ENCODE measurements around the gene TMEM235. TPM values are rescaled to one million over a fixed set of nuclear protein-coding genes. Genes with fewer than 3 reads are reported as not detected.

The TMEM235 gene
- total and polyA plus RNA-seq, 2 experiments from 2014 or later: not detected

GRCh38 chr17:78226055-78226758 is 5.2 kb upstream of the TMEM235 start:
- Mint-ChIP-seq H3K9me3 (no peaks in the 10 kb centered on the region), H3K27ac (no peak overlapping the region), H3K4me3 (no peak overlapping the region), H3K27me3 (ENCODE audit: insufficient read depth, low read depth, poor library complexity) (peaks cover 13% of the 10 kb centered on the region), H3K4me1 (peaks cover 7% of the 10 kb centered on the region), H3K36me3 (ENCODE audit: low read depth) (peaks cover 35% of the 10 kb centered on the region)
- H3F3A ChIP-seq (replicated peaks; ENCODE audit: low read depth): peaks cover 34% of the 10 kb centered on the region
- peaks cover 13% of the 10 kb centered on the region for H3K27me3 ChIP-seq (ENCODE audit: insufficient read depth)
- H4K20me1 ChIP-seq (replicated peaks; ENCODE audit: insufficient read depth): no peaks in the 10 kb centered on the region; the same call in none of the 2 replicates
- no peak for TF ChIP-seq EZH2 (IDR thresholded peaks at IDR 0.05; ENCODE audit: low read depth, unreplicated experiment)
- TF ChIP-seq ZNF462 (CRISPR knock-in tag; IDR thresholded peaks at IDR 0.05): no peak
- no peak for TF ChIP-seq ZNF114 (CRISPR knock-in tag; IDR thresholded peaks at IDR 0.05)
- TF ChIP-seq CTCF (conservative IDR thresholded peaks at IDR 0.05; ENCODE audit: low read depth in 2 of 2): no peak
- TF ChIP-seq POLR2AphosphoS5 (IDR thresholded peaks at IDR 0.05; ENCODE audit: low read depth): no peak
- TF ChIP-seq EZH2phosphoT487 (IDR thresholded peaks at IDR 0.05; ENCODE audit: unreplicated experiment): no peak
- TF ChIP-seq ZNF331 (CRISPR knock-in tag; IDR thresholded peaks at IDR 0.05; ENCODE audit: low read depth): no peak
- TF ChIP-seq NANOG (IDR thresholded peaks at IDR 0.05; ENCODE audit: borderline replicate concordance): no peak
- TF ChIP-seq CREB1 (CRISPR knock-in tag; IDR thresholded peaks at IDR 0.05; ENCODE audit: low read depth): no peak
- no peak for TF ChIP-seq JUNB (IDR thresholded peaks at IDR 0.05; ENCODE audit: unreplicated experiment)
- no peak for TF ChIP-seq REST (IDR thresholded peaks at IDR 0.05; ENCODE audit: unreplicated experiment)
- peak; percentile 22; the same call in 1 of the 3 replicates for ATAC-seq
- peaks cover 17% of the 10 kb centered on the region for H3K36me3 ChIP-seq (ENCODE audit: insufficient read depth)
- no peak overlapping the region for H3K27ac ChIP-seq (ENCODE audit: low read depth)
- no peak overlapping the region for H2AFZ ChIP-seq
- H3K9me2 ChIP-seq (ENCODE audit: insufficient read depth): no peaks in the 10 kb centered on the region
- DNase-seq (ENCODE audit: low spot score): no peak
- peaks cover 6% of the 10 kb centered on the region; the same call in 1 of the 2 replicates for H3K79me2 ChIP-seq (replicated peaks; ENCODE audit: insufficient read depth)
- no peak overlapping the region for H3K4me2 ChIP-seq
- no peaks in the 10 kb centered on the region for H3K4me1 ChIP-seq (ENCODE audit: insufficient read depth)
- H3K4me3 ChIP-seq: no peak overlapping the region
